NCI-H2107 treated with DMSO at 0.1 percent for 48 hours (cell line): ENCODE data around the gene ENOPH1.
"Not testable (repeated sequence)": the region's sequence is repeated elsewhere in the genome, so short reads cannot be mapped to it uniquely, and the experiment has no call there.

Experiments used
- DNase-seq: peaks from one replicate; lab custom pipeline; 2025; ENCODE audit not compliant: unreplicated experiment; lab: John Stamatoyannopoulos, UW

Gene ENOPH1

DNA sequence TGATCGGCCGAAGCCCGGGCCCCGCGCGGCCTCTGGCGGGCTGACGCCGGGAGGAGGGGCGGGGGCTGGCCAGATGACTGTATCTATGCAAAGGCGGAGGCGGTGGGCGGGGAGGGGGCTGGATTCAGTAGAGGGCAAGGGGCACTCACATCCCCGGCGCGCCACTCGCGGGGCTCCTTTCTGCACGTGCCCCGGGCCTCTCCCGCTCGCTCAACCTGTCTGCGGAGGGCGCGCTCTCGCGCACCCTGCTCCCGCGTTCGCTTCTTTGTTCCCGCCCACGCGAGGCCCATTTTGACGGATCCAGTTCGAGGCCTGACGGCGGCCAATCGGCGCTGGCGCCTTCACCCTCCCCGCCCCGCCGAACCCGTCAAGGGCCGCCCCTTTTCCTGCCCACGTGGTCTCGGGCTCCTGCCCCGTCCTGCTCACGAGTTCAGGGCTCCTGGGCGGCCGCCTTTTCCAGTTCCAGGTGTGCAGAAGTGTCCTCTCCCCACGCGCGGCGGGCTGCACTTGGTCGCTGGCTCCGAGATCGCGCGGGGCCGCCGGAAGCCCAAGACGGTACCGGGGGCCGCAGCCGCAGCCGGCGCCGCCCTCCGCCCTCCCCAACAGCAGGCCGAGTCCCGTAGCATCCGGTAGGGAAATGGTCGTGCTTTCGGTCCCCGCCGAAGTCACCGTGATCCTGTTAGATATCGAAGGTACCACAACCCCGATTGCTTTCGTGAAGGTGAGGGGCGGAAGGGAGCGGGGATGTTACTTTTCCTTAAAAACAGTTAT, at the start of gene ENOPH1, which contains the start of gene HNRNPDL:
Gene ENOPH1, plus strand, starts transcription at position 398 of the 771 bp plus-strand sequence. Its CDS starts 240 bp downstream, at position 638.
Gene HNRNPDL, minus strand, starts transcription at position 270 of the 771 bp plus-strand sequence. CDS start 772 bp downstream, outside the sequence.
- DNase-seq = peak; percentile 66

- no peak for DNase-seq
Observed at GRCh38 chr4:82380831-82381230, 49.6 kb upstream of the ENOPH1 start.

DNA sequence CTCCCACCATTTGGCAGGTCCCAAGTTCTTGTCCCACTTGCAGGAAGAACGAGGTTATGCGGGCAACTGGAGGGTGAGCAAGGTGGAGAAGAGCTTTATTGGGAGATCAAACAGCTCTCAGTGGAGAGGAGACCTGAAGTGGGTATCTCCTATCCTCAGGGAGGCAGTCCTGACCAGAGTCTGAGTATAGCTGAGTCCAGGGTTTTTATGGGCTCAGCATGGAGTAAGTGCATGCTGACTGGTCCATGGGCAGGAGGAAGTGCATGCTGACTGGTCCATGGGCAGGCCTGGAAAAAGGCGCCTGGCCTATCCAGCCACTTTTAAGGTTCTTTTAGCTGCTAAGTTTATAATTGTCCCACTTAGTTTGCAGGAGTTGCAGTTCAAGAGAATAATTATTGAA, 49.2 kb upstream of the ENOPH1 start:
- DNase-seq = no peak

- no peak for DNase-seq
Observed at GRCh38 chr4:82381661-82382296, 48.6 kb upstream of the ENOPH1 start.

DNA sequence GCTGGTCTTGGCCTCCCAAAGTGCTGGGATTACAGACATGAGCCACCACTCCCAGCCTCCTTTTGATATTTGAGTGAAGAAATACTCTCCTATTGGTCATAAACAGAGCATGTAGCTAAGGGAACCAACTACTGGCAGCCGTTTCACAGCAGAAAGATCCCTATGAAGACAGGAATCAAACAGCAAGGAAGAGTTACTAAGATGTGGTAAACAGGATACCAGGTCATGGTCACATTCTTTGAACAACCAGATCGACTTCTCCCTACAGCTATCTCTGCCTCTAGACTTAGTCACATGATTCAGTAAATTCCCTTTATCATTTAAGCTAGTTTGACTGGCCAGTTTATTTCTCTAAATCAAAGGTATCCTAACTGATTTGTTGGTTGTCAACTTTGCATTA, 47.6 kb upstream of the ENOPH1 start:
- no peak for DNase-seq

- not testable (repeated sequence) for DNase-seq
Observed at GRCh38 chr4:82386312-82386711, 44.1 kb upstream of the ENOPH1 start.

DNA sequence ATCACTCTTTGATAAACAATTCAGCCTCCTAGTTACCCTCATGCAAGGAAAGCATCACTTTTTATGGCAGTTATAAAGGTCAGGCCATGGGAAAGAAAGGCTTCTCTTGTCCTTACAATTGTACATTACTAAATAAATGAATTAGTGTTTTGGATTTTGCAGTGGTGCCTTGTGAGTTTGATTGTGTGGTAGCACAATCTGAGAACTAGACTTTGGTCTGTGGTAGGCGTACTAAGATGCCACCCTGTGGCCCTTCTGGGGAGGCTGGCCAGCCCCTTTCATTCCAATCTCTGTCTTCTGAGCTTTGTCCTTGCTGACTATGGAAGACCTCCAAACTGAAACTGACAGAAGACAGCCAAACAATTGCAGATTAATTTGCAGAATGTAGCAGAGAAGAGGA, 42.0 kb upstream of the ENOPH1 start:
- DNase-seq = no peak

- DNase-seq = not testable (repeated sequence)
Observed at GRCh38 chr4:82390061-82390460, 40.3 kb upstream of the ENOPH1 start.

DNA sequence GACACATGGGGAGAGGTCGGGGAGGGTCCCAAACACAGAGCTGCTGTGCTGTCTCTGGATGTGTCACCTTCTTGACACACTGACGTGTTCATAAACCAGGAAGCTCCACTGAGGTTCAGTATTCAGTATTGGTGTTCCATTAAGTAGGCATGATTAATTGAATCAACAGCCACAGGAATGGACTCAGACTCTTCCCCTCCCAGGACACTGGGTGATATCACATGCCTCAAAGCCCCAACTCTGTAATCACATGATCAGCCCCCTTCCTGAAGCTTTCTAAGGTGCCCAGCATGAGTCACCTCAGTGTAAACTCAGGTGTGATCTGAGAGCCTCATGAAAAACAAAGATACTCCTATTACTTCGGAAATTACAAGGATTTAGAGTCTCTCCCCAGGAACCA, 35.5 kb upstream of the ENOPH1 start:
- no peak for DNase-seq

- no peak for DNase-seq
Observed at GRCh38 chr4:82397527-82397926, 32.9 kb upstream of the ENOPH1 start.

GRCh38 chr4:82398263-82398662, 32.1 kb upstream of the ENOPH1 start:
- DNase-seq = no peak

DNA sequence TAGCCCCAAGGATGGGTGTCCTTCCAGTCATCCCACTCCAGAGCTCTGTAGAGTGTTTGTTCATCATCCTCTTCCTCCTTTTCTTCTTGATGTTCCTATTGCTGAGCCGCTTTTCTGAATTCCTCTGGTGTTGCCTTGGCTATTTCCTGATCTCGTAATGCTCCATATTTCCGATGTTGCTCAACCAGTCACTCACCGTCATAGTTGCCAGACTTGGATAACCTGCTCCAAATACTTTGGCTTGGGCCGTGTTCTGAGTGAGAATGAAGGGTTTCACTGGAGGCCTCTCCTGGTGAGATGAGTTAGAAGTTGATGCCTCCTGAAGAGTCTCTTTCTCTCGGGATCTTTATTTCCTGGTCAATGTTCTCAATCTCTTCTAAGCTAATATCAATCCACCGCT, 28.8 kb upstream of the ENOPH1 start:
- DNase-seq = no peak

DNA sequence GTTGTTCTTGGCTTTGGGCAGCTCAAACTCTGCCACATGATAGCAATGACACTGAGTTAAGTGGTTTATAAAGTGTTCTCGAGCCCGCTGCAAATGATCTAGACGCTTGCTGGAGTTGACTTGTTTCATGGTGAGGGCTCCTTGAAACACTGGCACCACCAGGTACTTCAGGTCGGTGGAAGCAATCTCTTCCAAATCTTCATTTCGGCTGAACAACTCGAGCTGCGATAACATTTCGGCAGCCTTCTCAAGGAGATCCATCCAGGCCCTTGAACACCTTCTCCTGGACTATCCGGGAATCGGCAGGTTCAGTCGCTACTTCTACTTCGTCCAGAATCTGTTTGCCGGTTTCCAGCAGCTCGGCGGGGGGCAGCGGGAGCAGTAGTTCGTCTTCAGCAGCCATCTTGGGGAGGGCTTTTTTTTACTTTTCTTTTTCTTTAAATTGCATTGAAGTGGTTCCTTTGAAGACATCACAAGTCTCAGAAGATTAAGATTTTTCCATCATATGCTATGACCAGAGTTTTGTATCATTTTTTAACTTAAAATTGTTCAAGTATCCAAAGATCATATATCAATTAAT, 28.1 kb upstream of the ENOPH1 start:
- no peak for DNase-seq

DNA sequence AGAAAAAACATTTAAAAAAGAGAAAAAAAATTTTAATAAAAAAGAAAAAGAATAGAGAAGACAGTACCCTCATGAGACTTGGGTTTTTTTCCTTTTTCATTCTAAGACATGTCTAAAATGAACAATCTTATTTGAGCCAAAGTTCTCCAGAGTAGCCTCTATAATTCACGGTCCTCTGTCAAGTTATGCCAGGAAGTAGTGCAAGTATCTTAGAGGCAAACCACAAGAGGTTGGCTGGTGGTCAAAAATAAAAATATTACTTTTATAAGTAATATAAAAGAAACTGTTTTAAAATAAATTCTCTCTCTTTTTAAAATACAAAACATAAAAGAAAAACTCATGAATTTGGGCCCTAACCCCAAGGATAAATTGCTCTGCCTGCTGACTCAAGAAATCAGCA, 26.7 kb upstream of the ENOPH1 start:
- DNase-seq = no peak

GRCh38 chr4:82415061-82415460, 15.3 kb upstream of the ENOPH1 start:
- DNase-seq = not testable (repeated sequence)

DNA sequence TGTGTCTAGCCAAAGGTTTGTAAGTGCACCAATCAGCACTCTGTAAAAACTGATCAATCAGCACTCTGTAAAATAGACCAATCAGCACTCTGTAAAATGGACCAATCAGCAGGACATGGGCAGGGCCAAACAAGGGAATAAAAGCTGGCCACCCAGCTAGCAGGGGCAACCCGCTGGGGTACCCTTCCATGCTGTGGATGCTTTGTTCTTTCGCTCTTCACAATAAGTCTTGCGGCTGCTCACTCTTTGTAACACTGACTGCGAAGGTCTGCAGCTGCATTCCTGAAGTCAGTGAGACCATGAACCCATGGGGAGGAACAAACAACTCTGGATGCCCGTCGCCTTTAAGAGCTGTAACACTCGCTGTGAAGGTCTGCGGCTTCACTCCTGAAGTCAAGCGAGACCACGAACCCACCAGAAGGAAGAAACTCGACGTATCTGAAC, 14.4 kb upstream of the ENOPH1 start:
- no peak for DNase-seq

DNA sequence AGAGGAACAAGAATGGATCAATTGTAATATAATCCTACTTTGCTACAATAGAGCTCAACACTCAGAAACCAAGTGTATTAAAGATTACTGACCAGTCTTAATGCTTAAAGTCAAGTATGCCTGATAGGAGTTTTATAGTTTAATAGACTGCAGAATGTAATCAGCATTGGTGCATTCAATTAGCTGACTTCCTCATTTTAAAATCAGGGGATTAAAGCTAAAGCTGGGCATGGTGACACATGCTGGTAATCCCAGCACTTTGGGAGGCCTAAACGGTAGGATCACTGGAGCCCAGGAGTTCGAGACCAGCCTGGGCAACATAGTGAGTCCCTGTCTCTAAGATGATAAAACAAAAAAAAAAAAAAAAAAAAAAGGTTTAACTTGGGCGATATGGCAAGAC, 10.9 kb upstream of the ENOPH1 start:
- DNase-seq = no peak

DNA sequence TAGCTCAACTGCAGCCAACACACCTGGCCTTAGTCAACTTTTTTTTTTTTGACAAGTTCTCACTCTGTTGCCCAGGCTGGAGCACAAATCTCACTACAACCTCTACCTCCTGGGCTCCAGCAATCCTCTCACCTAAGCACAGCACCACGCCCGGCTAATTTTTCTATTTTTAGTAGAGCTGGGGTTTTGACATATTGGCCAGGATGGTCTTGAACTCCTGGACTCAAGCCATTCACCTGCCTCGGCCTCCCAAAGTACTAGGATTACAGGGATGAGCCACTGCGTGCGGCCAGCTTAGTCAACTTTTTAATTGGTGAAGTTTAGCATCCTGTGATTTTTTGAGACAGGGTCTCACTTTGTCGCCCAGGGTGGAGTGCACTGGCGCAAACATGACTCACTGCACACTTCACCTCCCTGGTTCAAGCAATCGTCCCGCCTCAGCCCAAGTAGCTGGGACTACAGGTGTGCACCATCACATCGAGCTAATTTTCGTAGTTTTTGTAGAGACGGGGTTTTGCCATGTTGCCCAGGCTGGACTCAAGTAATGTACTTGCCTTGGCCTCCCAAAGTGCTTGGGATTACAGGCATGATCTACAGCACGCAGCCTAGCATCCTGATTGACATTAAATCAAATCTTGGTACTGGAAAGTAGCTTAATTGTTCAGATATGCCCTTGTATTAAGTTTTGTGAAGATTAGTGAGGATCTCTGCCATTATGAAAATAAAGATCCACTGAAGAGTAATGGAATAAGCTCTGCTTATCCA, 8.4 kb upstream of the ENOPH1 start:
- DNase-seq = no peak

DNA sequence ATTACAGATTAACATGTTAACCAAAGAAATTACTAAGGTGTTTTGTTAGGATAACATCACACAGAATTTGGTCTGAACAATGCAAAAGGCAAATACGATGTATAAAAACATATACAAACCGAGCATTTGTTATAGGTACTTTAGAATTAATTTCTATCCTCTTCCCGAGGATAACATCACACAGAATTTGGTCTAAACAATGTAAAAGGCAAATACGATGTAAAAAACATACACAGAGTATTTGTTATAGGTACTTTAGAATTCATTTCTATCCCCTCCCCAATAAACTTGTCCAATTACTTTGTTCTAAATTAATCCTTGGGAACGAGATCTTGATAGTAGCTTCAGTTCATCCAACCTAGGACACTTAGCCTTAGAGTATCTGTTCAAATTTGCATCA, 7.8 kb upstream of the ENOPH1 start:
- DNase-seq = no peak

GRCh38 chr4:82423245-82424054, 6.9 kb upstream of the ENOPH1 start:
- no peak for DNase-seq
